Upper lobe of right lung (tissue), 1 donor: ENCODE results near the gene TMEM184A. TPM values are rescaled to one million over a fixed set of nuclear protein-coding genes. Genes with fewer than 3 reads are reported as not detected.

Experiments used
- ATAC-seq: fragments of 200-7000 bp; cut with Tn5 transposase; one replicate; pipeline ENCODE4 v1.9.1; 2020; ENCODE audit warnings: mild to moderate bottlenecking, moderate library complexity
- DNase-seq: peaks from one replicate; pipeline ENCODE4 v3.0.0-alpha.2; 2020
- H3K27ac ChIP-seq: fragments of 200-600 bp; one replicate; pipeline ENCODE4 v1.8.0; 2022
- H3K27me3 ChIP-seq: fragments of 200-600 bp; one replicate; pipeline ENCODE4 v1.8.0; 2022; ENCODE audit warnings: mild to moderate bottlenecking
- H3K36me3 ChIP-seq: fragments of 200-600 bp; one replicate; pipeline ENCODE4 v1.8.0; 2022
- H3K4me1 ChIP-seq: fragments of 200-600 bp; one replicate; pipeline ENCODE4 v1.8.0; 2022
- H3K4me3 ChIP-seq: fragments of 200-600 bp; one replicate; pipeline ENCODE4 v1.8.0; 2022; ENCODE audit warnings: mild to moderate bottlenecking
- H3K9me3 ChIP-seq: fragments of 200-600 bp; one replicate; pipeline ENCODE4 v1.8.0; 2022
- CTCF ChIP-seq: fragments of 200-600 bp; IDR thresholded peaks from one replicate; pipeline ENCODE4 v1.8.0; 2022; ENCODE audit warnings: antibody characterized with exemption
- intact Hi-C: fragments of 100-400 bp; cut with DNase I; formaldehyde crosslinking; loops from one replicate; pipeline ENCODE4 v1.11.0; 2022
- total RNA-seq: library from RNA; stranded (reverse); fragmentation: NEBNext Ultra II Directional; extraction: Animal tissue kit (Norgen Biotek cat#: 25700); gene quantifications from one replicate; pipeline ENCODE4 v1.2.1, GENCODE V29; 2021
- donor health status: DM: no; HTN: yes; CAD: no; lungs with severe emphysema.

Gene TMEM184A
- total RNA-seq, 1 donor from 2014 or later = 4.4 TPM

GRCh38 chr7:1500064-1500807 lies 55.8 kb downstream of the TMEM184A start:
- intact Hi-C loops = no loop called here
- Histone ChIP-seq H3K4me1 (peaks cover 11% of the 10 kb centered on the region), H3K27ac (no peak overlapping the region), H3K4me3 (no peak overlapping the region), H3K27me3 (no peaks in the 10 kb centered on the region), H3K9me3 (no peaks in the 10 kb centered on the region), H3K36me3 (peaks cover 68% of the 10 kb centered on the region)
- no peak for ATAC-seq
- DNase-seq = no peak
- TF ChIP-seq CTCF = no peak

DNA sequence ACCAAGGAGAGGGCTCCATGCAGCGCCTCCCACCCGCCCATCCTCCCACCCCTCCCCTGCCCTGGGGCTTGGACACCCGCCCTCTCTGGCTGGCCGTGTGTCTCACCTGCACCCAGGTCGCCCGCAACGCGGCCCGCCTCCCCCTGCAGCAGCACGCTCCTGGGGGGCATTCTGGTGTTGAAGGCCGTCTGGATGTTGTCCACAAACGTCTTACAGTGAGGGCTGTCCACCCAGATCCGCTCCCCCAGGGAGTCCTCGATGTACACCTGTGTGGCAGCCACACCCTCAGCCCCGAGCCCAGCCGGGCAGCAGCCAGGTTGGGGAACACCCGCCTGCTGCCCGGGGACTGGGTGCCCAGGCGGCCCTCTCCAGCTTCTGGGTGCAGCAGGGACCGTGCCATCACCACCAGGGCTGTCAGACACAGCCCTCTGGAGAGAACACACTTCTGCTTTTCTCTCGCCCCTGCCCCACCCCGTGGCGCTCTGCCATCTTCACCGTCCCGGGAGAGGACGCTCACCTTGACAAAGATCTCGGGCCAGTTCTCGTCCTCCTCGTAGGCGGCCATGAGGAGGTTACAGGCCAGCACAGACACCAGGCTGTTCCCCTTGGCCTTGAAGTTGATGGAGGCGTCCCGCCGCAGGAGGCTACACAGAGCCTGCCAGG lies 56.5 kb downstream of the TMEM184A start:
- no peak overlapping the region for H3K4me3 ChIP-seq
- H3K36me3 ChIP-seq = peaks cover 76% of the 10 kb centered on the region
- H3K27ac ChIP-seq = no peak overlapping the region
- no peak for ATAC-seq
- H3K9me3 ChIP-seq = no peaks in the 10 kb centered on the region
- no peaks in the 10 kb centered on the region for H3K27me3 ChIP-seq
- intact Hi-C loops = no loop called here
- TF ChIP-seq CTCF = no peak
- no peak for DNase-seq
- H3K4me1 ChIP-seq = peaks cover 11% of the 10 kb centered on the region

DNA sequence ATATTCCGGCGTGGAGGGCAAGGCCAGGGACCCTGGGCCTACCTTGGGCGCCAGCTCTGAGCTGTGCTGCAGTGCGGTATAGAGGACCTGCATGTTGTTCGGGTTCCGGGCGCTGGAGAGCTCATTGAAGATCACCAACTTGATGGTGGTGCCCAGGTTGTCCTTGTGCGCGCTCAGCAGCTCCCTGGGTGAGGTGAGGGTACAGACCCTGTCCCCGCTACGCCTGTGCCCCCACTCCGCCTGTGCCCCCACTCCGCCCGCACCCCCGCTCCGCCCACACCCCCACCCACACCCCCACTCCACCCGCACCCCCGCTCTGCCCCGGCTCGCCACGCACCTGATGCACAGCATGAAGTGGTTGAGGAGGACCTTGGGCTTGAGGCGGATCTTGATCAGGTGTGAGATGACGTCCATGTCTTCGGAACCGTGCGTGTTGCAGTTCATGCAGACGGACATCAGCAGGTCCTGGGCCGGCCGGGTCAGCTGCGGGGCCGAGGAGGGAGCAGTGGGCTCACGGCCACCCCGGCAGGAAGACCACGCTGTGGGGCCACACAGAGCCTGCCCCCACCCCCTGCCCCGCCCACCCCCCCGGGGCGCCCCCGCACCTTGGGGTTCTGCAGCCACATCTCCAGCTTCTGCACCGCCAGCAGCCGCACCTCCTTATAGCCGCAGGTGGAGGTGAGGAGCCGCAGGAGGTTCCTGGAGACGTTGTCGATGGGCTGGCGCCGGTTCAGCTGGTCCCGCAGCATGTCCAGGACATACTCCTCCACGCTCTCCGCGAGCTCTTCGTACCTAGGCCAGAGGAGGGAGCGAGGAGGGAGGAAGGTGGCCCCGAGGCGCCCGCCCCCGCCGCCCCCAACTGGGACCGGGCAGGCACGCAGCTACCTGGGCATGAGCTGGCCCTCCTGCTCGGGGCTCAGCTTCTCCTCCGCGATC lies 57.4 kb downstream of the TMEM184A start:
- intact Hi-C loops = no loop called here
- peaks cover 84% of the 10 kb centered on the region for H3K36me3 ChIP-seq

GRCh38 chr7:1497293-1497927 lies 58.6 kb downstream of the TMEM184A start:
- no peaks in the 10 kb centered on the region for H3K9me3 ChIP-seq
- no peak for DNase-seq

More for the DNA sequence above, 57.4 kb downstream of the TMEM184A start:
- no peak for DNase-seq
- H3K4me3 ChIP-seq = no peak overlapping the region
- no peak for TF ChIP-seq CTCF
- H3K4me1 ChIP-seq = peaks cover 11% of the 10 kb centered on the region
- H3K27me3 ChIP-seq = no peaks in the 10 kb centered on the region
- no peak overlapping the region for H3K27ac ChIP-seq
- no peak for ATAC-seq
- no peaks in the 10 kb centered on the region for H3K9me3 ChIP-seq

More at GRCh38 chr7:1497293-1497927, 58.6 kb downstream of the TMEM184A start:
- H3K27me3 ChIP-seq = no peaks in the 10 kb centered on the region
- no peak overlapping the region for H3K27ac ChIP-seq
- peaks cover 85% of the 10 kb centered on the region for H3K36me3 ChIP-seq
- ATAC-seq = no peak
- intact Hi-C loops = no loop called here
- TF ChIP-seq CTCF = no peak
- no peak overlapping the region for H3K4me3 ChIP-seq
- no peaks in the 10 kb centered on the region for H3K4me1 ChIP-seq
